ENCODE data around the gene SELENOM. TPM values are rescaled to one million over a fixed set of nuclear protein-coding genes. Genes with fewer than 3 reads are reported as not detected.

The SELENOM gene
- total RNA-seq, 1 donor from 2014 or later: 228 TPM

- Mint-ChIP-seq H3K27ac (ENCODE audit: unreplicated experiment) (no peak overlapping the region), H3K36me3 (ENCODE audit: low read depth) (no peaks in the 10 kb centered on the region), H3K9me3 (ENCODE audit: low read depth) (peaks cover 8% of the 10 kb centered on the region), H3K4me3 (ENCODE audit: unreplicated experiment) (no peak overlapping the region), H3K4me1 (ENCODE audit: low read depth) (peaks cover 19% of the 10 kb centered on the region), H3K27me3 (ENCODE audit: low read depth) (no peaks in the 10 kb centered on the region)
- no peak for DNase-seq (ENCODE audit: low spot score)
- peak; percentile 63 for TF ChIP-seq CTCF (IDR thresholded peaks at IDR 0.05)
Observed at GRCh38 chr22:31150615-31151014, 43.2 kb upstream of the SELENOM start.

GRCh38 chr22:31148953-31149627, 41.7 kb upstream of the SELENOM start:
- H3K4me1 Mint-ChIP-seq (ENCODE audit: low read depth): peaks cover 11% of the 10 kb centered on the region
- no peaks in the 10 kb centered on the region for H3K27me3 Mint-ChIP-seq (ENCODE audit: low read depth)
- peak; percentile 93 for TF ChIP-seq CTCF (IDR thresholded peaks at IDR 0.05)
- no peak overlapping the region for H3K4me3 Mint-ChIP-seq (ENCODE audit: unreplicated experiment)
- DNase-seq (ENCODE audit: low spot score): no peak
- H3K27ac Mint-ChIP-seq (ENCODE audit: unreplicated experiment): peak overlapping the region; percentile 72
- no peaks in the 10 kb centered on the region for H3K36me3 Mint-ChIP-seq (ENCODE audit: low read depth)
- peaks cover 17% of the 10 kb centered on the region for H3K9me3 Mint-ChIP-seq (ENCODE audit: low read depth)

GRCh38 chr22:31148488-31148887, 41.1 kb upstream of the SELENOM start:
- Mint-ChIP-seq H3K27me3 (ENCODE audit: low read depth) (no peaks in the 10 kb centered on the region), H3K9me3 (ENCODE audit: low read depth) (peaks cover 17% of the 10 kb centered on the region), H3K4me3 (ENCODE audit: unreplicated experiment) (no peak overlapping the region), H3K4me1 (ENCODE audit: low read depth) (peaks cover 11% of the 10 kb centered on the region), H3K27ac (ENCODE audit: unreplicated experiment) (peak overlapping the region; percentile 72), H3K36me3 (ENCODE audit: low read depth) (no peaks in the 10 kb centered on the region)
- no peak for TF ChIP-seq CTCF (IDR thresholded peaks at IDR 0.05)
- DNase-seq (ENCODE audit: low spot score): no peak

GRCh38 chr22:31144223-31144622, 36.9 kb upstream of the SELENOM start:
- Mint-ChIP-seq H3K9me3 (ENCODE audit: low read depth) (peaks cover 17% of the 10 kb centered on the region), H3K27ac (ENCODE audit: unreplicated experiment) (no peak overlapping the region), H3K27me3 (ENCODE audit: low read depth) (peaks cover 10% of the 10 kb centered on the region), H3K4me3 (ENCODE audit: unreplicated experiment) (no peak overlapping the region), H3K4me1 (ENCODE audit: low read depth) (peaks cover 13% of the 10 kb centered on the region), H3K36me3 (ENCODE audit: low read depth) (no peaks in the 10 kb centered on the region)
- TF ChIP-seq CTCF (IDR thresholded peaks at IDR 0.05): no peak
- no peak for DNase-seq (ENCODE audit: low spot score)

- peaks cover 7% of the 10 kb centered on the region for H3K4me1 Mint-ChIP-seq (ENCODE audit: low read depth)
- TF ChIP-seq CTCF (IDR thresholded peaks at IDR 0.05): no peak
- no peak overlapping the region for H3K4me3 Mint-ChIP-seq (ENCODE audit: unreplicated experiment)
- peaks cover 17% of the 10 kb centered on the region for H3K9me3 Mint-ChIP-seq (ENCODE audit: low read depth)
- H3K27ac Mint-ChIP-seq (ENCODE audit: unreplicated experiment): no peak overlapping the region
- DNase-seq (ENCODE audit: low spot score): no peak
- no peaks in the 10 kb centered on the region for H3K36me3 Mint-ChIP-seq (ENCODE audit: low read depth)
- H3K27me3 Mint-ChIP-seq (ENCODE audit: low read depth): peaks cover 14% of the 10 kb centered on the region
Observed at GRCh38 chr22:31143537-31143936, 36.2 kb upstream of the SELENOM start.

All from chondrocyte (in vitro differentiated cells).